Fibroblast of skin of left quadriceps (primary cell): Measurements from ENCODE around the gene SBF2.

Source experiments
- DNase-seq, 2 experiments: peaks; one replicate each; pipeline ENCODE4 v3.0.0-alpha.2; 2013; ENCODE audit warnings: low read depth in 2 of 2

SBF2 gene

GRCh38 chr11:10293423-10294289 is at the start of gene SBF2:
Gene SBF2, minus strand, starts transcription at chr11:10294219. Its CDS starts 150 bp downstream, at chr11:10294069.
- no peak for DNase-seq

- no peak for DNase-seq
Measured at GRCh38 chr11:10338287-10338686, 44.3 kb upstream of the SBF2 start.

- no peak for DNase-seq
Measured at GRCh38 chr11:10333490-10333889, 39.5 kb upstream of the SBF2 start.

GRCh38 chr11:10331548-10332289 is 37.7 kb upstream of the SBF2 start:
- DNase-seq: no peak

GRCh38 chr11:10329935-10330334 is 35.9 kb upstream of the SBF2 start:
- peak; percentile 85 to 86 for DNase-seq

GRCh38 chr11:10329356-10329755 is 35.3 kb upstream of the SBF2 start:
- no peak for DNase-seq

- DNase-seq: peak in 1 of 2 experiments; percentile 59
Measured at GRCh38 chr11:10328314-10329098, 34.5 kb upstream of the SBF2 start.

- no peak for DNase-seq
Measured at GRCh38 chr11:10327254-10327653, 33.2 kb upstream of the SBF2 start.

- DNase-seq: no peak
Measured at GRCh38 chr11:10326012-10326964, 32.3 kb upstream of the SBF2 start.

GRCh38 chr11:10325277-10326011 is 31.4 kb upstream of the SBF2 start:
- DNase-seq: no peak

- no peak for DNase-seq
Measured at GRCh38 chr11:10324474-10324873, 30.5 kb upstream of the SBF2 start.

- DNase-seq: no peak
Measured at GRCh38 chr11:10323793-10324170, 29.8 kb upstream of the SBF2 start.

GRCh38 chr11:10322830-10323792 is 29.1 kb upstream of the SBF2 start:
- DNase-seq: peak; percentile 83 to 85

GRCh38 chr11:10322401-10322800 is 28.4 kb upstream of the SBF2 start:
- DNase-seq: no peak

GRCh38 chr11:10320736-10321465 is 26.9 kb upstream of the SBF2 start:
- DNase-seq: no peak

- no peak for DNase-seq
Measured at GRCh38 chr11:10319702-10320558, 25.9 kb upstream of the SBF2 start.

GRCh38 chr11:10318527-10318802 is 24.4 kb upstream of the SBF2 start:
- DNase-seq: no peak
